Stimulated activated CD8-positive, alpha-beta memory T cell treated with anti-CD3 and anti-CD28 coated beads, Interleukin-7, amount 100 ng/mL, for 4 hours (primary cell): ENCODE results near the gene ALDH3A2.
"Not testable (repeated sequence)": the region's sequence is repeated elsewhere in the genome, so short reads cannot be mapped to it uniquely, and the experiment has no call there.

Experiments
- DNase-seq, 2 donors: peaks; one replicate each; pipeline ENCODE4 v3.0.0-alpha.2; 2020; ENCODE audit warnings: low read depth in 2 of 2

Gene ALDH3A2

GRCh38 chr17:19678581-19679453 lies 30.3 kb downstream of the ALDH3A2 start:
- no peak for DNase-seq

DNA sequence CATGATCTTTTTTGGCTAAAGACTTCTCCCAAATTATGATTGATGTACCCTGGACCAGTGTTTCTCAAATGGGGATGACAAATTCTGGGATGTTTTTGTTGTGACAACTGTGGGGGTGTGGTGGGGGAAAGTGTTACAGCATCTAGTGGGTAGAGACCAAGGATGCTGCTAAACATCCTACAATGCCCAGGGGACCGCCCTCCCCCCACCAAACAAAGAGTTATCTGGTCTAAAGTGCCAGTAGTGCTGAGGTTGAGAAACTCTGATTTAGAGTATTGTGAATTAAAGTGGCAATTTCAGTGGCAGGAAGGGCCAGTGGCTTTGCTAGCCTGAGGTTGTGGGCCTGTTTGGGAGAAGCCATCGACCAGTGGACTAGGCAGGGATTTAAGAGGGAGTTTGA lies 34.6 kb downstream of the ALDH3A2 start:
- no peak for DNase-seq

GRCh38 chr17:19684909-19685580 lies 36.5 kb downstream of the ALDH3A2 start:
- not testable (repeated sequence) for DNase-seq

GRCh38 chr17:19686400-19687090 lies 38.0 kb downstream of the ALDH3A2 start:
- DNase-seq, result no peak

DNA sequence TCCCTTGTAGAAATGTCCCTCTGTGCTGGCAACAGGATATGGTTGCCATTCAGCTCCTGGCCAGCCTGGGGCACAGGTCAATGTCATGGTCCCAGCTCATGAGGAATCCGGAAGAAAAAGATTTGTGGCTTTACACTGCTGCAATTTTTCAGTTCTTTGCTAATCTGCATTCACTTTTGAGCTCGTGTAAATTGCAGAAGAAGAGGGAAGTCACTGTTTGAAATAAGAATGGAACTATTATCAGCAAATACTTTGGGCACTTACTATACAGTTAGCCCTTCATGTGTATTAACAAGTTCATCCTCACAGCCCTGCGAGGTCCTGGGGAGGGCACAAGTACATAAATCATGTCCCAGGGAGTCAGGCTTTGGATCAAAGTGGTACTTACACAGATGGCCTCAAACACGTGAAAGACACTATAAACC lies 53.7 kb downstream of the ALDH3A2 start:
- no peak for DNase-seq

DNA sequence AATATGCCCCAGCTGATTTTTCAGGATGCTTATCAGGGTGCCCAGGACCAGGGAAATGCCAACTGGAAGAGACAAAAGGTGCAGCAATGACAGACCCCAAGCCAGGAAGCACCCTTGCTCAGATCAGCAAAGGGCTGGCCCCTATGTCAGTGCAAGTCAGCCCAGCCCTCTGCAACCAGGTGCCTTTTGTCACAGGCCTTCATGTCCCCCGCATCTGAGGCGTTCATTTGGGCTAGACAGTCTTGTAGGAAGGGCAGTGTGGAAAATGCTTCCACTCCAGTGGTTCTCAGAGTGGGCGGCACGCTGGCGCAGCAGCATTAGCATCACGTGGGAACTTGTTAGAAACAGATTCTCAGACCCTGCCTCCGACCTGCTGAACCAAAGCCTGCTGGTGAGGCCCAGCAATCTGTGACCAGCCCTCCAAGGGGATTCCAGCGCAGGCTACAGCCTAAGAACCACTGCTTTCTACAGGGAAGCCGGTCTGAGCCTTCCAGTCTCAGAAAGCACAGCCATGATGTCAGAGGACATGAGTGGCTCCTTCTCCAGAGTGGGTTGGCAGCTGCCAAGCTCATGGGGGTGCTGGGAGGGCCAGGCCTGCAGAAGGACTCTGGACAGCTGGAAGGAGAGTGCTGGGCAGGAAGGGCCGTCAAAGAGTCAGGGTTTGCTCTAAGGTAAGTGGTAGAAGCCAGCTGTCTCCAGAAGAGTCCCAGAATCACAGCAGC lies 54.7 kb downstream of the ALDH3A2 start:
- DNase-seq, result no peak

GRCh38 chr17:19703828-19704613 lies 55.5 kb downstream of the ALDH3A2 start:
- DNase-seq, result no peak

DNA sequence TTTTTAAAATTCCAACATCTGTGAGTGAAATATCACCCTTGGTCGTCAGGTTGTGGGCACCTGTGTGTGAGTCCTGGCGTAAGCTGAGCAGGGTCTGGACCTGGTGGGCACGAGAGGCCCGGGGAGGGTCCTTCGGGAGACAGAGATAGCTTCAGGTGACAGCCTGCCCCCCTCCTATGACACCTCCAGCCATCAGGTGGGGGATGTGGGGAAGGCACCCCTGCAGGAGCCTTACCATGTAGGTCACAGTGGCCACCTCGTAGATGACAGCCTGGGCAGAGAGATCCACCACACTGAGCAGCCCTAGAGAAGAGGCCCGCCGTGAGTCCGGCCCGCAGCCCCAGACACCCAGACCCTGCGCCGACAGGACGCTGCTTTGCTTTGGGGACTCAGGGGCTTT lies 56.6 kb downstream of the ALDH3A2 start:
- no peak for DNase-seq

- no peak for DNase-seq
These were observed 57.5 kb downstream of the ALDH3A2 start for GRCh38 chr17:19705771-19706770.

DNA sequence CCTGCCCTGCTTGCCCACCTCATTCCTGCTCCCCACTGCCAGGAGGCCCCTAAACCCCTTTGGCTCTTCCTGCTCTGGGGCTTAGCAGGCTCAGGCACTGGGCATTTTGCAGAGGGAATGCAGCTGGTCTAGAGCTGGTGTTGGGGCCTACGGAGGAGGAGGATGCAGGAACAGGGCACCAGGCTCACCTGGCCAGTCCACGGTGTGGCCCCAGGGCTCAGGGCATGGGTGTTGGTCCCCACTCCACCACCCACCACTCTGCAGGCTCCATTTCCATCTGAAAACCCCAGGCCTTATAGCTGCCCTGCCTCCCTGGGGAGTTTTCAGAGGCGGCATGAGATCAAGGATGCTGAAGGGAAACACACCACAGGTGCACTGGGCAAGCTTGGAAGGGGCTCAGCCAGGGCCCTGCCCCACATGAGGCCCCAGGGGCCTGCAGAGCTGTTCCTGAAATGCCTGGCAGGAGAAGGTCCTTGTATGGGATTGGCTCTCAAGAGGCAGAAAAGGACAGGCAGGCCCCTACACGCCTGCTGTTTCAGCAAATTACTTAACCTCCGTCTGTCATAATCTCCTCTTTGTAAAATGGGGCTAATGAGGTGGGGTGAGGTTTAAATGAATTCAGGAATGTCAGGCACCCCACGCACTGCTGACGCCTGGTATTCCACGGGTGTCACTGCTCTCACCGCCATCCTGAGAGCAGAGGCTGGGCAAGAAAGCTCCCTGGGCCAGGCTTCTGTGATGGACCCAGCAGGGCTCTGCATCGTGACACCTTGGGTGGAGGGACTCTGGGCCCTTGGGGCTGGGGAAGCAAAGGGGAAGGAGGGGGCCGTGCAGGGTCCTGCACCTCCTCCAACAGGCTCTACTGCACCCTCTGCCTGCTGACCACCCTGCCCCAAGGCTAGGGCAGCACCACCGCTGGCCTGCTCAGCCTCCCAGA lies 58.5 kb downstream of the ALDH3A2 start:
- DNase-seq, result no peak

DNA sequence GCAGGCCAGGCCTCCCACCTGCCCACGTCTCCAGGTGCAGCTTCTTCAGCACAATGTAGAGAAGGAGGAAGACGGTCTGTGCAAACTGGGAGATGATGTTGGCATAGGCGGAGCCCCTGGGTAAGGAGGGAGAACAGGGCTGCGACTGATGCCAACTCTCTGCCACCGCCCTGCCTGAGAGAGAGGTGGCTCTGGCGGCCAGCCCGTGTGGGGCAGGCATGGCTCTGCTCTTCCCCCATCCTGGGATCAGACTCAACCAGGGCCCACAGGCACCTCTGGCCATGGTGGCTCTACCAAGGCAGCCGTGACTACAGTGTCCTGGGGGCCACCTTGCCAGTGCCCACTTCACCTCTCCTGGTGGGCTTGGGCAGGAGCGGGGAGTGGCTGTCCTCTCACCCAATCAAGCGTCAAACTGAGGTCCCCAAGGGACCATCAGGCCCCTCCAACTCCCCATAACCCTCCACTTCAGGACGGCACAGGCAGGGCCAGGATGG lies 59.2 kb downstream of the ALDH3A2 start:
- no peak for DNase-seq

GRCh38 chr17:19708431-19709175 lies 60.1 kb downstream of the ALDH3A2 start:
- DNase-seq, result no peak

- no peak for DNase-seq
These were observed 61.3 kb downstream of the ALDH3A2 start for GRCh38 chr17:19709841-19710240.

DNA sequence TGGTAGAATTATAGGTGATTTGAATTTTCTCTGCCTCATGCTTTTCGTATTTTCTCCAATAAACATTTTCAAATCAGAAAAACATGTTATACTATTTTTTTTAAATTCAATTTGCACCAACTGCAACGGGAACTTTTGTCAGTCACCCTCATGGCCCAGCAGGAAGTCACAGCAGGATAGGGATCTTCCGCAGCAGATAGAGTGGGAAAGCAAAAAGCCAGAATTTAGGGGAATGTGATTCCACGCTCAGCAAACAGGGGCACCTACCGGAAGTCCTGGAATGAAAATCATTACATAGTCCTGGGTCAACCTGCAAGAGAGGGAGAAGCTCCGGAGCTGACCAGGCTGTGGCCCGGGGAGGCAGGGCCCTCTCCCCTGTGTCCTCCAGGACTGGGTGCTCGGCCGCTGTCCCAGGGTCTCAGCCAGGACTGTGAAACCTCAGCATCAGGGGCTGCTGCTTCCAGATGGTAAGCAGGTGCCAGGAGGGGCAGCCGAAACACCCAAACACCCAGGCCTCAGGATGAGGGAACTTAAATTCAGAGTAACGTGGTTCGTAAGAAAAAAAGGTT lies 64.0 kb downstream of the ALDH3A2 start:
- no peak for DNase-seq

DNA sequence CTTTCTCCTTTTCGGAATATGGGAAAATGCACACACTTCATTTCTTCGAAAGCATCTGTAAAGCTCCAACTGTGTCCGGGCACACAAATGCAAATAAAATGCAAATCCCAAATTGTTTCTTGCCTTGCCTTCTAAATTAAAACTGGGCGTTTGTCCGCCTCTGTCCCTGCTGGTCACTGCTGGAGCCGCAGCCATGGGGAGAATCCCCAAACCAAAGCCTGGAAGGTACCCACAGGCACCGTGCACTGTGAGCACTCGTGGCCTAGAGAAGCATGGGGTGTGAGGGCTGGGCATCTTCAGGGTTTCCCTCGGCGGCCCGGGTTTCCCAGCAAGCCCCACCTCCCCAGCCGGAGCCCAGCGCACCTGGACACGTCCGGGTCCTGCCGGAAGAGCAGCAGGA lies 64.9 kb downstream of the ALDH3A2 start:
- DNase-seq, result no peak

DNA sequence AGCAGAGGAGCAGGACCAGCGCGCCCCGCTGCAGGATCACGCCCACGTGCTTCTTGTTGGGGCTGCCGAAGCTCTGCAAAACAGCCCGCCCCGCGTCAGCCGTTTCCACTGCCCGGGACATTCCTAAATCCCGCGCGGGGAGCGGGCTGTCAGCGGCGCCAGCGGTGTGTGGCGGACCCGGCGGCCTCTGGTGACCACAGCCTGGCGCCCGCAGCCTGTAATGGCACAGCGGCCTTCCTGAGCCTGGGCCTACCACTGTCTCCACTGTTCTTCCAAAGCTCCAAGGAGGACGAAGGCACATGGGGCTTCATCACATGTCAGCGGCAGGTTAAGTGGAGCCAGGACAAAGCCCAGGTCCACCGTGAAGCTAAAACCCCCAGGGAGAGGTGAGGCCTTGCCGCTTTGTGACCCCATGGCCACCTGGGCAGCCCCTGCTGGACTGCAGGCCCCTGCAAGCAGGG lies 65.4 kb downstream of the ALDH3A2 start:
- DNase-seq, result no peak
